Occipital lobe (tissue), 2 donors: ENCODE data around the gene TAOK2. TPM values are rescaled to one million over a fixed set of nuclear protein-coding genes. Genes with fewer than 3 reads are reported as not detected.

ENCODE experiments used
- DNase-seq: peaks from one replicate; lab custom pipeline; 2025; lab: John Stamatoyannopoulos, UW
- total RNA-seq: library from RNA; depleted of rRNA; stranded (reverse); fragments of >200 nt; gene quantifications from one replicate; pipeline ENCODE4 v1.2.3, GENCODE V29; 2014

The TAOK2 gene
- total RNA-seq, 1 donor from 2014 or later = 49.8 TPM

- DNase-seq = no peak
These were observed 13.9 kb downstream of the TAOK2 start for GRCh38 chr16:29987371-29988085.

- DNase-seq = no peak
These were observed 14.8 kb downstream of the TAOK2 start for GRCh38 chr16:29988346-29989075.

GRCh38 chr16:29989111-29989858 is 15.6 kb downstream of the TAOK2 start:
- no peak for DNase-seq

GRCh38 chr16:29990034-29990433 is 16.4 kb downstream of the TAOK2 start:
- DNase-seq = no peak

- DNase-seq = no peak
These were observed 17.4 kb downstream of the TAOK2 start for GRCh38 chr16:29990883-29991570.

GRCh38 chr16:29991571-29991904 is 17.9 kb downstream of the TAOK2 start:
- DNase-seq = no peak

- DNase-seq = no peak
These were observed 18.8 kb downstream of the TAOK2 start for GRCh38 chr16:29992344-29992967.

- no peak for DNase-seq
These were observed 19.7 kb downstream of the TAOK2 start for GRCh38 chr16:29993191-29993902.

- no peak for DNase-seq
These were observed 20.4 kb downstream of the TAOK2 start for GRCh38 chr16:29993903-29994599.

GRCh38 chr16:29994600-29995323 is 21.1 kb downstream of the TAOK2 start:
- no peak for DNase-seq

- DNase-seq = peak; percentile 68
These were observed 21.7 kb downstream of the TAOK2 start, which contains the start of gene HIRIP3 for GRCh38 chr16:29995324-29995910. TSS of gene HIRIP3 (minus strand) at chr16:29995617. CDS start at chr16:29995605, 12 bp downstream.

- DNase-seq = peak; percentile 98
These were observed 22.5 kb downstream of the TAOK2 start, which contains the start of gene INO80E for GRCh38 chr16:29995911-29996765. TSS of gene INO80E (plus strand) at chr16:29996241. CDS start at chr16:29996311, 70 bp downstream.

GRCh38 chr16:29996766-29997250 is 23.1 kb downstream of the TAOK2 start:
- no peak for DNase-seq

- no peak for DNase-seq
These were observed 25.9 kb downstream of the TAOK2 start for GRCh38 chr16:29999605-30000004.

- DNase-seq = no peak
These were observed 27.3 kb downstream of the TAOK2 start for GRCh38 chr16:30000735-30001631.

GRCh38 chr16:30002614-30003346 is 29.1 kb downstream of the TAOK2 start:
- no peak for DNase-seq
